ENCODE measurements around the gene ANKK1.

The ANKK1 gene

GRCh38 chr11:113369411-113369810 is 18.2 kb upstream of the ANKK1 start:
- no peak overlapping the region for H3K27ac ChIP-seq
- TF ChIP-seq ZFX (IDR thresholded peaks at IDR 0.05) (no peak), CTCF (conservative IDR thresholded peaks at IDR 0.05) (no peak)

- H3K27ac ChIP-seq: no peak overlapping the region
- TF ChIP-seq ZFX (IDR thresholded peaks at IDR 0.05): no peak
These were observed 16.9 kb upstream of the ANKK1 start for GRCh38 chr11:113370634-113371033.

GRCh38 chr11:113372309-113372708 is 15.3 kb upstream of the ANKK1 start:
- H3K27ac ChIP-seq: no peak overlapping the region
- TF ChIP-seq CTCF (conservative IDR thresholded peaks at IDR 0.05) (no peak; the same call in 1 of the 2 replicates), ZFX (IDR thresholded peaks at IDR 0.05) (no peak)

- no peak overlapping the region for H3K27ac ChIP-seq
- no peak for TF ChIP-seq ZFX (IDR thresholded peaks at IDR 0.05)
- no peak for TF ChIP-seq CTCF (conservative IDR thresholded peaks at IDR 0.05)
These were observed 14.3 kb upstream of the ANKK1 start for GRCh38 chr11:113373306-113373705.

GRCh38 chr11:113373981-113374560 is 13.5 kb upstream of the ANKK1 start:
- TF ChIP-seq ZFX (IDR thresholded peaks at IDR 0.05) (no peak), CTCF (conservative IDR thresholded peaks at IDR 0.05) (no peak)
- no peak overlapping the region for H3K27ac ChIP-seq

GRCh38 chr11:113375402-113375801 is 12.2 kb upstream of the ANKK1 start:
- no peak for TF ChIP-seq ZFX (IDR thresholded peaks at IDR 0.05)
- TF ChIP-seq CTCF (conservative IDR thresholded peaks at IDR 0.05): no peak
- H3K27ac ChIP-seq: no peak overlapping the region

- no peak for TF ChIP-seq CTCF (conservative IDR thresholded peaks at IDR 0.05)
- TF ChIP-seq ZFX (IDR thresholded peaks at IDR 0.05): no peak
- no peak overlapping the region for H3K27ac ChIP-seq
These were observed 11.4 kb upstream of the ANKK1 start for GRCh38 chr11:113376156-113376555.

- TF ChIP-seq ZFX (IDR thresholded peaks at IDR 0.05) (no peak), CTCF (conservative IDR thresholded peaks at IDR 0.05) (no peak)
- H3K27ac ChIP-seq: no peak overlapping the region
These were observed 9.7 kb upstream of the ANKK1 start for GRCh38 chr11:113377681-113378412.
